Measurements from ENCODE around the gene PTPN12.

PTPN12 gene

DNA sequence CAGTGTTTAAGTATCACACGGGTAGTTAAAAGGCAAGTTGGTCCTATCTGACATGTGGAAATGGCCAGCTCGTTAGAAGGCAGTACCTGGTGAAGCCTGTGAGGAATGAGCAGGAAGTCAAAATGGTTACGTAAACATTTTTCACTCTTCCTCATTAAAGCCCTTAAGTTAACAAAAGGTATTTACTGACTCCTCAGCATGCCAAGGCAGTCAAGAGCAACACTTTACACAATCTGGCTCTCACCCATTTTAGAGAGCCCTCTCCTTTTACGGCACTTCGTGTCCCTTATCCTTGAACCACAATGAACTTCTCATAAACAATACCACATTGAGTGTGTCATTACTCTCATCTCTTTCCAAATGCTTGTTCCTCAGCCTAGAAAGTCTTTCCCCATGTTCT lies 148.1 kb downstream of the PTPN12 start:
- no peak overlapping the region for H3K4me3 ChIP-seq (ENCODE audit: low read depth, low read length)
- H3K9me3 ChIP-seq (ENCODE audit: control insufficient read depth, insufficient read depth, low read length): no peaks in the 10 kb centered on the region
- peak overlapping the region; percentile 27 for H3K9ac ChIP-seq (ENCODE audit: low read depth, low read length)
- peaks cover 17% of the 10 kb centered on the region for H3K4me1 ChIP-seq (ENCODE audit: control insufficient read depth, insufficient read depth, low read length)
- H3K36me3 ChIP-seq (ENCODE audit: control insufficient read depth, insufficient read depth, low read length): peaks cover 8% of the 10 kb centered on the region
- no peaks in the 10 kb centered on the region for H3K27me3 ChIP-seq (ENCODE audit: control insufficient read depth, insufficient read depth, low read length)

DNA sequence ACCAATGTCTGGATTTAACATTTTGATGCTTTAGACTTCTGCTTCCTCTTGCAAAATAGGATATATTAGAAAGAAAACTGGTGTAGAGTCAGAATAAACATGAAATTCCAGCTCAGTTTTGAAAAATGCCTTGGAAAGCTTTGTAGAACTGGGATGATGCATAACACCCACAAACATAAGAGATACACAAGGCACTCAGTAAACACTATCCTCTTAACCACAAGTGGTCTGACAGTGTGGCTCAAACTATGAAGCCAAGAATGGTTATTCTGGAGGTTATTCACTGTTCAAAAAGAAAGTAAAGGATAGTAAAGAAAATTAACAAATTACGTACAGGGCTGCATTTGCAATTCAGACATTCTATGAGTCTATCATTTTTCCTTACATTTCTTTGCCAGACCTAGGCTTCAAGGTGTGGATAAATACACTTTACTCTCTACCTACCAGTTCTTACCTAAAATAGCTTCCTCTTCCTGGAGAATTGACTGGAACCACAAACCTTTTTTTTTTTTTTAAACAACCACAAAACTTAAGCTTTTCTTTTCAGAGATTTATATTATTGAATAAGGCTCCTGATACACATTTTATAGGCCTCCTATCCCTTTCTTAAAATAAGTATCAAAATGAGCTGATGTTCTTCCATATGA lies 150.1 kb downstream of the PTPN12 start:
- Histone ChIP-seq H3K4me1 (ENCODE audit: control insufficient read depth, insufficient read depth, low read length) (peaks cover 17% of the 10 kb centered on the region), H3K9me3 (ENCODE audit: control insufficient read depth, insufficient read depth, low read length) (no peaks in the 10 kb centered on the region), H3K36me3 (ENCODE audit: control insufficient read depth, insufficient read depth, low read length) (peaks cover 8% of the 10 kb centered on the region), H3K27me3 (ENCODE audit: control insufficient read depth, insufficient read depth, low read length) (no peaks in the 10 kb centered on the region), H3K9ac (ENCODE audit: low read depth, low read length) (no peak overlapping the region), H3K4me3 (ENCODE audit: low read depth, low read length) (no peak overlapping the region)

DNA sequence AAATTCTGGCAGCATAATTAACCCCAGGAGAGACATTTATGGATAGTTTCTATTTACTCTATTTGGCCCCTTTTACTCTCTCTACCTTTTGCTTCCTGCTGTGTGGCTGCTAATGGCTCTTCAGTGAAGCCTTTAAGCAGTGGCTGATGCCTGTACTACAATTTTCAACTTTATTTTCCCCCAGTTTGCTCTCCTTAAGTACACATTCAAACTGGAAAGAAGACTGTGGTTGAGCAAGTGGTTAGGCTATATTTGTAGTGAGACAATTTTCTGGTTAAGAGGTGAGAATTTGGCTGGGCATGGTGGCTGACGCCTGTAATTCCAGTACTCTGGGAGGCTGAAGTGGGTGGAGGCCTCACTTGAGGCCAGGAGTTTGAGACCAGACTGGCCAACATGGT lies 150.7 kb downstream of the PTPN12 start:
- Histone ChIP-seq H3K9me3 (ENCODE audit: control insufficient read depth, insufficient read depth, low read length) (no peaks in the 10 kb centered on the region), H3K4me1 (ENCODE audit: control insufficient read depth, insufficient read depth, low read length) (peaks cover 17% of the 10 kb centered on the region)

More for the DNA sequence above, 150.7 kb downstream of the PTPN12 start:
- H3K4me3 ChIP-seq (ENCODE audit: low read depth, low read length): no peak overlapping the region
- no peak overlapping the region for H3K9ac ChIP-seq (ENCODE audit: low read depth, low read length)
- peaks cover 7% of the 10 kb centered on the region for H3K36me3 ChIP-seq (ENCODE audit: control insufficient read depth, insufficient read depth, low read length)
- no peaks in the 10 kb centered on the region for H3K27me3 ChIP-seq (ENCODE audit: control insufficient read depth, insufficient read depth, low read length)

Measured in iPS-15b (cell line).